ENCODE results near the gene IFNG.

DNA sequence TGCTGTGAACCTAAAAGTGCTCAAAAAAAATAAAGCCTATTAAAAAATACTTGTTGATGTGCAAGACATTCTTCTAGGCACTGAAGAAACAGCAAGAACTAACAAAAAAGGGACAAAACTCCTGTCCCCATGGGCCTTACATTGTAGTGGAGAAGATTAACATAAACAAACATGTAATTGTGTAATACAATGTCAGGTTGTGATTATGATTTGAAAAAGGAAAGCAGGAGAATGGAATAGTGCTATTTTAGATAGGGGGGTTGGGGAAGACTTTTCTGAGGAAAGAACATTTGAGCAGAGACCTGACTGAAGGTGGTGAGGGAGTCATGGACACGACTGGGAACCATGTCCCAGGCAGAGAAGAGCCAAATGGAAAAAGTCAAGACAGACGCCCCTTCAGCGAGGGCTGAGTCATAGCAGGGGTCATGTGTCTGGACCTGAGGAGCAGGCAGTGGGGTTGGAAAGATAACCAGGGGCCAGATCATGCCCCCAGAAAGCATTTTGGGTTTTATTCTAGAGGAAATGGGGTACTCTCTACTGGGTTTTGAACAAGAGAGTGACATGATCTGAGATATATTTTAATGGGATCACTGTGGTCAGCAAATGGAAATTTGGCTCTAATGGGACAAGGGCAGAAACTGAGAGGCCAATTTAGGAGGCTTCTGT lies 19.4 kb upstream of the IFNG start:
- TF ChIP-seq, protein P1, sequence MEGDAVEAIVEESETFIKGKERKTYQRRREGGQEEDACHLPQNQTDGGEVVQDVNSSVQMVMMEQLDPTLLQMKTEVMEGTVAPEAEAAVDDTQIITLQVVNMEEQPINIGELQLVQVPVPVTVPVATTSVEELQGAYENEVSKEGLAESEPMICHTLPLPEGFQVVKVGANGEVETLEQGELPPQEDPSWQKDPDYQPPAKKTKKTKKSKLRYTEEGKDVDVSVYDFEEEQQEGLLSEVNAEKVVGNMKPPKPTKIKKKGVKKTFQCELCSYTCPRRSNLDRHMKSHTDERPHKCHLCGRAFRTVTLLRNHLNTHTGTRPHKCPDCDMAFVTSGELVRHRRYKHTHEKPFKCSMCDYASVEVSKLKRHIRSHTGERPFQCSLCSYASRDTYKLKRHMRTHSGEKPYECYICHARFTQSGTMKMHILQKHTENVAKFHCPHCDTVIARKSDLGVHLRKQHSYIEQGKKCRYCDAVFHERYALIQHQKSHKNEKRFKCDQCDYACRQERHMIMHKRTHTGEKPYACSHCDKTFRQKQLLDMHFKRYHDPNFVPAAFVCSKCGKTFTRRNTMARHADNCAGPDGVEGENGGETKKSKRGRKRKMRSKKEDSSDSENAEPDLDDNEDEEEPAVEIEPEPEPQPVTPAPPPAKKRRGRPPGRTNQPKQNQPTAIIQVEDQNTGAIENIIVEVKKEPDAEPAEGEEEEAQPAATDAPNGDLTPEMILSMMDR (IDR thresholded peaks at IDR 0.05) = no peak
- TF ChIP-seq POLR2A (IDR thresholded peaks at IDR 0.05) = no peak

Measured in heart left ventricle (tissue), 13 donors.